HepG2 (cell line): ENCODE results near the gene SMIM13. TPM values are rescaled to one million over a fixed set of nuclear protein-coding genes. Genes with fewer than 3 reads are reported as not detected.

Experiments
- AFF4 ChIP-seq: sonication (generic); formaldehyde crosslinking; IDR thresholded peaks from 2 replicates; pipeline ENCODE4 v1.4.0; 2020; ENCODE audit warnings: missing genetic modification reagents
- AKNA ChIP-seq: sonication (generic); formaldehyde crosslinking; IDR thresholded peaks from 2 replicates; pipeline ENCODE4 v1.4.0; 2020; ENCODE audit warnings: missing genetic modification reagents, borderline replicate concordance
- CHD4 ChIP-seq: fragments of 200-600 bp; sonication (generic); IDR thresholded peaks from 2 replicates; pipeline ENCODE4 v1.7.0; 2017; ENCODE audit warnings: mild to moderate bottlenecking, low read length, borderline replicate concordance
- FOSL1 ChIP-seq: sonication (generic); formaldehyde crosslinking; IDR thresholded peaks from 2 replicates; pipeline ENCODE4 v1.9.0; 2021; ENCODE audit warnings: missing genetic modification reagents, borderline replicate concordance
- FOXP1 ChIP-seq, 2 experiments: fragments of 450-650 bp in 1 of 2; IDR thresholded peaks; 2 replicates each; pipeline ENCODE4 v1.6.1; 2017 to 2018; ENCODE audit warnings: antibody characterized with exemption in 1 of 2
- HCFC1 ChIP-seq: fragments of 150-350 bp; IDR thresholded peaks from 2 replicates; pipeline ENCODE4 v1.6.1; 2014; ENCODE audit warnings: low read depth, low read length
- NFATC3 ChIP-seq: sonication (generic); formaldehyde crosslinking; IDR thresholded peaks from 2 replicates; pipeline ENCODE4 v1.5.1; 2020; ENCODE audit warnings: mild to moderate bottlenecking, missing genetic modification reagents
- NFE2 ChIP-seq: sonication (generic); formaldehyde crosslinking; IDR thresholded peaks from 2 replicates; pipeline ENCODE4 v1.4.0; 2020; ENCODE audit warnings: missing genetic modification reagents
- PBX3 ChIP-seq: sonication (generic); formaldehyde crosslinking; IDR thresholded peaks from 2 replicates; pipeline ENCODE4 v1.8.1; 2023; ENCODE audit warnings: missing genetic modification reagents, inconsistent platforms, borderline replicate concordance
- PCBP1 ChIP-seq: fragments of 200-400 bp; formaldehyde crosslinking; IDR thresholded peaks from 2 replicates; pipeline ENCODE4 v1.6.1; 2017; ENCODE audit warnings: mild to moderate bottlenecking, low read depth, low read length, borderline replicate concordance
- REPIN1 ChIP-seq: sonication (generic); formaldehyde crosslinking; IDR thresholded peaks from 2 replicates; pipeline ENCODE4 v1.8.0; 2022; ENCODE audit warnings: missing genetic modification reagents, low read depth, mild to moderate bottlenecking, borderline replicate concordance
- SYNCRIP ChIP-seq: fragments of 200-400 bp; formaldehyde crosslinking; IDR thresholded peaks from 2 replicates; pipeline ENCODE4 v1.6.1; 2018; ENCODE audit warnings: mild to moderate bottlenecking, low read depth, low read length; ENCODE audit not compliant: insufficient read depth
- ZFP41 ChIP-seq: sonication (generic); formaldehyde crosslinking; IDR thresholded peaks from 2 replicates; pipeline ENCODE4 v1.4.0; 2020; ENCODE audit warnings: mild to moderate bottlenecking, missing genetic modification reagents, borderline replicate concordance
- ZNF567 ChIP-seq: sonication (generic); formaldehyde crosslinking; IDR thresholded peaks from 2 replicates; pipeline ENCODE4 v1.8.1; 2023; ENCODE audit warnings: mild to moderate bottlenecking, missing genetic modification reagents, borderline replicate concordance
- ZNF652 ChIP-seq: IDR thresholded peaks from 2 replicates; pipeline ENCODE4 v1.6.1; 2016; ENCODE audit warnings: low read depth, borderline replicate concordance
- ZNF720 ChIP-seq: sonication (generic); formaldehyde crosslinking; IDR thresholded peaks from 2 replicates; pipeline ENCODE4 v1.4.0; 2020; ENCODE audit warnings: missing genetic modification reagents
- ZNF776 ChIP-seq: sonication (generic); formaldehyde crosslinking; IDR thresholded peaks from 2 replicates; pipeline ENCODE4 v1.4.0; 2020; ENCODE audit warnings: mild to moderate bottlenecking, missing genetic modification reagents
- ZSCAN20 ChIP-seq: sonication (generic); formaldehyde crosslinking; IDR thresholded peaks from 2 replicates; pipeline ENCODE4 v1.4.0; 2020; ENCODE audit warnings: missing genetic modification reagents, mild to moderate bottlenecking, borderline replicate concordance
- ZSCAN31 ChIP-seq: sonication (generic); formaldehyde crosslinking; IDR thresholded peaks from 2 replicates; pipeline ENCODE4 v1.5.0; 2020; ENCODE audit warnings: low read depth, mild to moderate bottlenecking, missing genetic modification reagents
- polyA plus RNA-seq, 8 experiments: library from polyadenylated mRNA; depleted of rRNA in 3 of 8; stranded (reverse) in 7 of 8; unstranded in 1 of 8; fragments of >200 nt; fragmentation: Illumina TruSeq in 4 of 8; extraction: Trizol in 4 of 8; gene quantifications; 2 replicates each; pipeline versions ENCODE4 v1.2.1 to v1.2.3, GENCODE V29; 2011 to 2016; ENCODE audit warnings: low read depth in 4 of 8, missing spikeins in 1 of 8, mixed read lengths in 1 of 8; ENCODE audit not compliant: insufficient read depth in 1 of 8
- total RNA-seq, 5 experiments: library from RNA; depleted of rRNA; stranded (reverse); fragments of >200 nt; fragmentation: Illumina TruSeq; extraction: Trizol; gene quantifications; 2 replicates each; pipeline ENCODE4 v1.2.3, GENCODE V29; 2016; ENCODE audit warnings: low read depth in 1 of 5

The SMIM13 gene
- total and polyA plus RNA-seq, 2 of the 13 experiments (the other 11 are each of a cell fraction or from before 2014, with no cell fraction given): 2.7 to 10.2 TPM

- TF ChIP-seq ZSCAN31 (CRISPR knock-in tag) (no peak), ZSCAN20 (CRISPR knock-in tag) (no peak), FOSL1 (CRISPR knock-in tag) (no peak), AFF4 (no peak), FOXP1 (IDR thresholded peaks at IDR 0.05) (no peak), FOXP1 (CRISPR knock-in tag; IDR thresholded peaks at IDR 0.05) (no peak), NFATC3 (CRISPR knock-in tag) (no peak), ZNF776 (CRISPR knock-in tag) (no peak), PCBP1 (no peak), ZNF652 (CRISPR knock-in tag) (no peak), CHD4 (no peak), ZNF567 (no peak), ZNF720 (CRISPR knock-in tag) (no peak), HCFC1 (no peak), PBX3 (CRISPR knock-in tag) (no peak), ZFP41 (no peak), REPIN1 (CRISPR knock-in tag) (peak; percentile 54; the same call in 1 of the 2 replicates), SYNCRIP (no peak), AKNA (CRISPR knock-in tag) (no peak), NFE2 (CRISPR knock-in tag) (no peak)
Observed at GRCh38 chr6:11164717-11165646, 71.3 kb downstream of the SMIM13 start (continued).
